Cardiac septum (tissue), 1 donor: ENCODE data around the gene PFKL. TPM values are rescaled to one million over a fixed set of nuclear protein-coding genes. Genes with fewer than 3 reads are reported as not detected.

Experiments used
- DNase-seq: peaks from one replicate; pipeline ENCODE4 v3.0.0-alpha.2; 2020; ENCODE audit warnings: low spot score
- intact Hi-C: fragments of 100-400 bp; cut with DNase I; formaldehyde crosslinking; loops from one replicate; pipeline ENCODE4 v1.14.0; 2022
- total RNA-seq: library from RNA; stranded (reverse); fragmentation: NEBNext Ultra II Directional; extraction: Animal tissue kit (Norgen Biotek cat#: 25700); gene quantifications from one replicate; pipeline ENCODE4 v1.2.1, GENCODE V29; 2021
- donor health status: DM: no; HTN: no; CAD: no.

PFKL gene
- total RNA-seq, 1 donor from 2014 or later = 60.3 TPM

DNA sequence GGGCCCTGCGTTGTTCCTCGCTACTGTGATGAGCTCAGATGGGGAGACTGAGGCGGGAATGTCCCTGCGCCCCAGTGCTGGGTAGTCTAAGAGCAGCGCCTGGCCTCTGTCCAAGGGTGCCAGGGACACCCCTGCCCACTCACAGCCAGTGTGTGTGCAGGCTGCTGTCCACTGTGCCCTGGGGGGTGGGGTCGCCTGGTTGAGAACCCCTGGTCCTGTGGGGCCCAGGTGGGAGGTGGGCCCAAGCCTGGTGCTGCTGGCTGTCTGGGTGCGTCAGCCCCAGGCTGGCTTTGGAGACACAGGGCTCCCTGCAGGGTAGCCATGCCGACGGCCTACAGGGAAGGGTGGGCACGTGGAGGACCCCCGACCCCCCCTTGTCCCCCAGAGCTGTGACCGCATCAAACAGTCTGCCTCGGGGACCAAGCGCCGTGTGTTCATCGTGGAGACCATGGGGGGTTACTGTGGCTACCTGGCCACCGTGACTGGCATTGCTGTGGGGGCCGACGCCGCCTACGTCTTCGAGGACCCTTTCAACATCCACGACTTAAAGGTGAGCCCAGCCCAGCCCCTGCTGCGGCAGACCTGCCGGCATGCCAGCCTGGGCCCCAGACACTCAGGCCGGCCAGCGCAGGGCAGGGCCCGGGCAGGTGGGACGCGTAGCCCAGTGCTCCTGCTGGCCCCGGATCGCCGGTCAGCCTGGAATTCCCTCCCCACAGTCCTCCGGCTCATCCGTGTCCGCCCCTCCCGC, 24.4 kb downstream of the PFKL start:
- DNase-seq = no peak
- intact Hi-C loops = no loop called here

GRCh38 chr21:44324854-44325107, 24.9 kb downstream of the PFKL start:
- no peak for DNase-seq
- intact Hi-C loops = no loop called here

DNA sequence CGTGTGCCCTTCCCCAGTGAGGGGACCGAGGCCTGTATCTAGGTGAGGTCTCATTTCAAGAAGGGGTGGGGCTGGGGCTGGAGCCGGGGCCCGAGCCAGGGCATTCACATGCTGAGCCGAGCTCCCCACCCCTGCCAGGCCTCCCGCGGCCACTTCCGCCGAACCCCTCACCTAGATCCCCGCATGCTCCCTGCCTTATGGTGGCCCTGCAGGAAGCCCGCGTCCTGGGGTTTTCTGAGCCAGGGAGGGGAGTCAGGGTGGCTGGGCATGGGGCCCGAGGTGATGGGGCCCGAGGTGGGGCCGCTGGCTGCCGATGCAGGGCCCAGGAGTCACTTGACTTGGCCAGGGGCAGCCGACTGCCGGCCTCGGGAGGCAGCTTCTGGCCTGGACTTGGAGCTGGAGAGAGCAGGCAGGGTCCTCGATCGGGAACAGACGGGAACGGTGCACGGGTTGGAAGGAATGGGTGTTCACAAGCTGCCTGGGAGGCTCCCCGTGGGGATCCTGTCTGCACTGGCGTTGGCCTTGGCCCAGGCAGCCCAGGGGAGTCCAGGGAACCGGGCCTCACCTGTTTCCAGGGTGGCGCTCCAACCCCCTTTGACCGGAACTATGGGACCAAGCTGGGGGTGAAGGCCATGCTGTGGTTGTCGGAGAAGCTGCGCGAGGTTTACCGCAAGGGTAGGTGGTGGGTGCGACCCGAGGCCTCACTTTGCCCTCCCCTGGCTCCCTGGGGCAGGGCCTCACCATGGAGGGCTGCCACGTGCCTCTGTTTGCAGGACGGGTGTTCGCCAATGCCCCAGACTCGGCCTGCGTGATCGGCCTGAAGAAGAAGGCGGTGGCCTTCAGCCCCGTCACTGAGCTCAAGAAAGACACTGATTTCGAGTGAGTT, 25.8 kb downstream of the PFKL start:
- intact Hi-C loops = no loop called here
- DNase-seq = no peak

DNA sequence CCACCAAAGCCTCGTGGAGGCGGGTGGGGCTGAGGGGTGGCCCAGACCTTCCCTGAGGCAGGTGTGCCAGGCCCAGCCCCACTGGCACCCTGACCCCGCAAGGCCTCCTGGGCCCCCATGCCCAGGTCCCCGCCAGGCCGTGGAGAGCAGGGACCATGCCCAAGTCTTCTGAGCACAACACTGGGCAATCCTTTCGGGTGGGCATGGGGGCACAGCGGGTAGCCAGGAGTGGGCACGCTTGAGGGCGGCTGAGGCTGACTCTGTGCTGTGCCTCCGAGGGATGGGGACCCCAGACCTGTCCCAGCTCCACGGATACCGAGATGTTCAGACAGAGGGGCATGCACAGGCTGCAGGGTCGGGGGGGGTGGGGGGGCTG, 26.4 kb downstream of the PFKL start:
- no peak for DNase-seq
- intact Hi-C loops = no loop called here

GRCh38 chr21:44326716-44327602, 27.1 kb downstream of the PFKL start:
- intact Hi-C loops = no loop called here
- DNase-seq = no peak

- intact Hi-C loops = no loop called here
- DNase-seq = no peak
These were observed 27.7 kb downstream of the PFKL start for GRCh38 chr21:44327603-44327974.

- intact Hi-C loops = no loop called here
- no peak for DNase-seq
These were observed 28.5 kb downstream of the PFKL start for GRCh38 chr21:44328242-44328895.

DNA sequence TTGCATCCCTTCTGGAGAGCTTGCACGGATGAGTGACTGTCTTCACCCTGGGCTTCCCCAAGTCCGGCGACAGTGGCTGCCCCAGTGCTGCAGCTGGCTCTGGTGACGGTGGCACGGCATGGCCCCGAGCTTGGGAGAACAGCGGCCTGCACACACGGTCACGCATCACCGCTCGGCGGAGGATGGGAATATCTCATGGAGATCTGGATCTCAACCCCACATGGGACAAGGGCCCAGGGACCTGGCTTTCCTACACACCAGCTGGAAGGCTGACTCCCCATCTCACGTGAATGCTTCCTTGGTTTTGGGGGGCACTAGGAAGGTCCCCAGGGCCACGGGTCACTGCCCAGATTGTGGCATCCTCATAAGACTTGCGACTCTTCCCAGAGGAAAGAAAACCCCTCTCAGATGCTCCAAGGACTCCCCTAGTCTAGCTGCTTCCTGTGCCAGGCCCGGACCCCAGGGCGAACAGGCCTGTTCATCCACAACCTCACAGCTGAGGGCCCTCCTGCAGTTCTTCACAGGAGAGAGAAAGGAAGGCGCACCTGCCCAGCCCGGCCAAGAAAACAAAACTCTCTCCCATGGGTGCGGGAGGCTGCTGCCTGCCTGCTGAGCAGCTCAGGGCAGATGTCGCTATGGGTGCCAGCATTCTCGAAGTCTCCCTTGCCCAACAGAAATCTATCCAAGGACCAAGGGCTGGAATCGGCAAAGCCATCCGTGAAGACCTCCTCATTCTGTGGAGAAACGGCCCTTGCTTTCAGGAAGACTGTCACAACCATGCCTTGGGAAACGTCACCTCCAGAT, 29.4 kb downstream of the PFKL start:
- DNase-seq = no peak

DNA sequence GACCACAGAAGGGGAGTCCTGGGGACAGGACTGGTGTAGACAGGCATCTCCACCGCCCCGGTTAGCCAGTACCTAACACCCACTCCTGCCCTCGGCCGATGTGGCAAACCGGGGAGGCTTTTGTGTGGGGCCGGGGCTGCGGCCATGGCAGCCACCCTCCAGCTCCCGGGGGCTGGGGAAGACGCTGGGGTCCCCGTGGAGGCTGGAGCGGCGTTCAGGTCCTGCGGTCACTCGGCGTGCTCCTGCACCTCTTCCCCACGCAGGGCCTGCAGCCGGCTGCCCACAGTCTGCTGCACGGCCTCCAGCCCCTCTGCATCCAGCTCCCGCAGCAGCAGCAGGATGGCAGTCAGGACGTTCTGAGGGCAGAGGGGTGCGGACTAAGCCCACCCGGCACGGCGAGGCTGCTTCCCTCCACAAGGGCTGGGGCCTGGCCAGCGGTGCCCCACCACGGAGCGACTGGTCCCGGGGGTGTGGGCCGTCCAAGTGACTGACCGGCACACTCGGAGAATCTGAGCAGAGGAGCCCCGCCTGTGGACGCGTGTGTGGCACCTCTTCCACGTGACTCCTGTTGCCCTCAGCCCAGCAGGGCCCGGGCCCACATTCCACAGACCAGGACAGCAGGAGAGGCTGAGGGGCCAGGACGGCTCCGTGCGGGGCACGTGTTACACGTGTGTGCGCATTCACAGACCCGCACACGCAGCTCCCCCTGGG, 30.3 kb downstream of the PFKL start:
- intact Hi-C loops = no loop called here
- no peak for DNase-seq

More for the DNA sequence above, 29.4 kb downstream of the PFKL start:
- intact Hi-C loops = no loop called here

- intact Hi-C loops = no loop called here
- no peak for DNase-seq
These were observed 30.8 kb downstream of the PFKL start for GRCh38 chr21:44330698-44331097.

GRCh38 chr21:44331209-44331608, 31.4 kb downstream of the PFKL start:
- DNase-seq = no peak
- intact Hi-C loops = no loop called here

- DNase-seq = no peak
- intact Hi-C loops = no loop called here
These were observed 31.9 kb downstream of the PFKL start for GRCh38 chr21:44331650-44332307.

- DNase-seq = no peak
- intact Hi-C loops = no loop called here
These were observed 32.5 kb downstream of the PFKL start for GRCh38 chr21:44332383-44332782.

- intact Hi-C loops = no loop called here
- DNase-seq = no peak
These were observed 33.1 kb downstream of the PFKL start for GRCh38 chr21:44332965-44333364.

GRCh38 chr21:44333509-44334328, 33.9 kb downstream of the PFKL start:
- DNase-seq = no peak
- intact Hi-C loops = no loop called here

DNA sequence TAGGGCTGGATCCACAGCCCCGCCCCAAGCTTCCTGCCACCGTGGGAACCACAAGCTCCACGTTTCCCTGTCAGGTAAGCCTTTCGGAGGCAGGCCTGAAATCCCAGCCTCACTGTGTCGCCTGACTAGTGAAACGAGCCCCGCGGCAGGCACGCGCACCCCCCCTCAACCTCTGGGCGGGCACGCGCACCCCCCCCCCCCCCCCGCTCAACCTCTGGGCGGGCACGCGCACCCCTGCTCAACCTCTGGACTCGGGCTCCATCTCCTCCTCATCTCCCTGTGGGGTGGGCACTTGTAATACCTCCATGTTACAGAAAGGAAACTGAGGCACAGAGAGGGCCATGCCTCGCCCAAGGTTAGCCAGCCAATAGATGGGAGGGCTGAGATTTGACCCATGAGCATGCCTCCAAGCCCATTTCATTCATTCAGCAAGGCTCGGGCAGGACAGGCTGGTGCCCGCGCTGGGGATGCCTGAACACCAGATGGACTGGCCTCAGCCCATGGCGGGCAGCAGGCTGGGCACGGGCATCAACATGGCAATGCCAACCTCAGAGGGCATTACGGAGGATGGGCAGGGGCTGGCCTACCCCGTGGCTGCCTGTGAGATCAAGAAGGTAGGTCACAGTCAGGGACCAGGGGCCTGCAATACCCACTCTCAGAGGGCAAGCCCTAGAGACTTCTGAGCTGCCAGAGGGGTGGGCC, 34.6 kb downstream of the PFKL start:
- intact Hi-C loops = loop anchor here (5.0 kb wide), 1 partner anchor 123 kb away; the partner anchor contains the start of gene LRRC3
- no peak for DNase-seq
